22Rv1 (cell line): Measurements from ENCODE around the gene PSMA6.

Source experiments
- ZFX ChIP-seq: fragments of 450-650 bp; IDR thresholded peaks from 2 replicates; pipeline ENCODE4 v1.6.1; 2017; ENCODE audit warnings: antibody characterized with exemption, borderline replicate concordance
- TF ChIP-seq, protein P1 (sequence below): fragments of 450-650 bp; IDR thresholded peaks from 2 replicates; pipeline ENCODE4 v1.5.1; 2017; ENCODE audit warnings: mild to moderate bottlenecking

DNA sequence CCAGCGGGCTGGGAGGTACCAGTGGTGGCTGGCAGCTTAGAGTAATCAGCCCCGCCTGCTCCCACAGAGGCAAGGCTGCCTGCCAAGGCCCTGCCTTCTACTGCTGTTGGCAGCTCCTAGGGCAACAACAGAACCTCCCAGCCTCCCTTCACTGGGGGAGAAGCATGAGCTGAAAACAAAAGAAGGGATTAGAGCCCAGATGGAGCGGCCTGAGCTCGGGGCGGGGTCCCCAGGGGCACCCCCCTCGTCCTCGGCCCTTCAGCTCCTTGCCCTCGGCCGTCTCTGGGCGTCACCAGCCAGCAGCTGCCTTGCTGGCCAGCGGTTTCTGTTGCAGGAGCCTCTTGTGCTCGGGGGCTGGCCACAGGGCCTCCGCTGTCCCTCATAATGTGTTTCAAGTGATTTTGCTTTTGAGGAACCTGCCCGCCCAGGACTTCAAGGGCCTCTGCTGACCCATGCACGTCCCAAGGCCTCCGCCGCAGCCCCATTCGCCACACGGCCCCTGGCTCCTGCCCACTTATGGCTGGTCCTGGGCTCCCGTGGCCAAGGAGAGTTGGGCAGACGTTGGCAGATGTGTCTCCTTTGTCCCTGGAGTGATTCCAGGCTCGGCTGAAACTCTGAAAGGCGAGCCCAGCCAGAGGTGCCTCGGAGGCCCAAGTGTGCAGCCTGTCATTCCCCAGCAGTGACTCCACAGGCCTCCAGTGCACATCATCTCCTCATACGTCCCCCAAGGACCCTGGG is 49.7 kb downstream of the PSMA6 start:
- TF ChIP-seq, protein P1, sequence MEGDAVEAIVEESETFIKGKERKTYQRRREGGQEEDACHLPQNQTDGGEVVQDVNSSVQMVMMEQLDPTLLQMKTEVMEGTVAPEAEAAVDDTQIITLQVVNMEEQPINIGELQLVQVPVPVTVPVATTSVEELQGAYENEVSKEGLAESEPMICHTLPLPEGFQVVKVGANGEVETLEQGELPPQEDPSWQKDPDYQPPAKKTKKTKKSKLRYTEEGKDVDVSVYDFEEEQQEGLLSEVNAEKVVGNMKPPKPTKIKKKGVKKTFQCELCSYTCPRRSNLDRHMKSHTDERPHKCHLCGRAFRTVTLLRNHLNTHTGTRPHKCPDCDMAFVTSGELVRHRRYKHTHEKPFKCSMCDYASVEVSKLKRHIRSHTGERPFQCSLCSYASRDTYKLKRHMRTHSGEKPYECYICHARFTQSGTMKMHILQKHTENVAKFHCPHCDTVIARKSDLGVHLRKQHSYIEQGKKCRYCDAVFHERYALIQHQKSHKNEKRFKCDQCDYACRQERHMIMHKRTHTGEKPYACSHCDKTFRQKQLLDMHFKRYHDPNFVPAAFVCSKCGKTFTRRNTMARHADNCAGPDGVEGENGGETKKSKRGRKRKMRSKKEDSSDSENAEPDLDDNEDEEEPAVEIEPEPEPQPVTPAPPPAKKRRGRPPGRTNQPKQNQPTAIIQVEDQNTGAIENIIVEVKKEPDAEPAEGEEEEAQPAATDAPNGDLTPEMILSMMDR: no peak
- TF ChIP-seq ZFX: no peak
